Astrocyte (in vitro differentiated cells and primary cell): ENCODE results near the gene DGKB. TPM values are rescaled to one million over a fixed set of nuclear protein-coding genes. Genes with fewer than 3 reads are reported as not detected.

ENCODE experiments used
- DNase-seq: peaks from one replicate; pipeline ENCODE4 v3.0.0-alpha.2; 2010; ENCODE audit warnings: low read depth
- FAIRE-seq: peaks from 2 replicates; lab custom pipeline; 2011; peaks lifted over from hg19 to GRCh38; lab: Jason Lieb, UNC
- H2AFZ ChIP-seq: 2 replicates; pipeline ENCODE4 v1.6.0; 2012; ENCODE audit warnings: low read depth, low read length, inconsistent platforms
- H3K27ac ChIP-seq: 2 replicates; pipeline ENCODE4 v1.5.1; 2011; ENCODE audit warnings: low read depth, low read length, inconsistent platforms
- H3K27me3 ChIP-seq: 2 replicates; pipeline ENCODE4 v1.6.0; 2011; ENCODE audit warnings: low read length, inconsistent platforms; ENCODE audit not compliant: insufficient read depth
- H3K36me3 ChIP-seq: 2 replicates; pipeline ENCODE4 v1.5.1; 2011; ENCODE audit warnings: low read length, inconsistent platforms; ENCODE audit not compliant: insufficient read depth
- H3K4me1 ChIP-seq: 2 replicates; pipeline ENCODE4 v1.5.1; 2011; ENCODE audit warnings: low read length, inconsistent platforms; ENCODE audit not compliant: insufficient read depth
- H3K4me2 ChIP-seq: 2 replicates; pipeline ENCODE4 v1.6.0; 2012; ENCODE audit warnings: low read length, inconsistent platforms
- H3K4me3 ChIP-seq: 2 replicates; pipeline ENCODE4 v1.5.1; 2011; ENCODE audit warnings: low read depth, mild to moderate bottlenecking, low read length, inconsistent platforms; ENCODE audit not compliant: insufficient read depth
- H3K79me2 ChIP-seq: 2 replicates; pipeline ENCODE4 v1.6.0; 2012; ENCODE audit warnings: mild to moderate bottlenecking, low read length, inconsistent platforms; ENCODE audit not compliant: insufficient read depth
- H3K9ac ChIP-seq: 2 replicates; pipeline ENCODE4 v1.6.0; 2012; ENCODE audit warnings: mild to moderate bottlenecking, low read length, inconsistent platforms
- H3K9me3 ChIP-seq: 2 replicates; pipeline ENCODE4 v1.5.1; 2012; ENCODE audit warnings: low read depth, mild to moderate bottlenecking, low read length, inconsistent platforms; ENCODE audit not compliant: insufficient read depth
- H4K20me1 ChIP-seq: 2 replicates; pipeline ENCODE4 v1.6.0; 2012; ENCODE audit warnings: low read length, inconsistent platforms; ENCODE audit not compliant: insufficient read depth
- H3K27ac Mint-ChIP-seq: one replicate; pipeline ENCODE4 v1.8.0; 2021; ENCODE audit warnings: mild to moderate bottlenecking, mixed read lengths; ENCODE audit not compliant: unreplicated experiment
- H3K27me3 Mint-ChIP-seq: one replicate; pipeline ENCODE4 v1.8.0; 2021; ENCODE audit warnings: low read depth, mixed read lengths; ENCODE audit not compliant: unreplicated experiment
- H3K36me3 Mint-ChIP-seq: one replicate; pipeline ENCODE4 v1.8.0; 2021; ENCODE audit warnings: low read depth, mixed read lengths; ENCODE audit not compliant: unreplicated experiment
- H3K4me1 Mint-ChIP-seq: one replicate; pipeline ENCODE4 v1.8.0; 2021; ENCODE audit warnings: low read depth, mixed read lengths; ENCODE audit not compliant: unreplicated experiment
- H3K4me3 Mint-ChIP-seq: one replicate; pipeline ENCODE4 v1.8.0; 2021; ENCODE audit warnings: mild to moderate bottlenecking, moderate library complexity, mixed read lengths; ENCODE audit not compliant: unreplicated experiment
- H3K9me3 Mint-ChIP-seq: one replicate; pipeline ENCODE4 v1.8.0; 2021; ENCODE audit warnings: mild to moderate bottlenecking, mixed read lengths; ENCODE audit not compliant: unreplicated experiment
- CTCF ChIP-seq: IDR thresholded peaks from 2 replicates; pipeline ENCODE4 v1.5.1; 2011; ENCODE audit warnings: low read depth, mild to moderate bottlenecking, inconsistent platforms, low read length, moderate library complexity; ENCODE audit not compliant: insufficient read depth
- EZH2 ChIP-seq: IDR thresholded peaks from 2 replicates; pipeline ENCODE4 v1.6.1; 2012; ENCODE audit warnings: mild to moderate bottlenecking, low read length, inconsistent platforms; ENCODE audit not compliant: insufficient read depth
- total RNA-seq: library from RNA; stranded (reverse); gene quantifications from 2 replicates; pipeline ENCODE4 v1.2.1, GENCODE V29; 2021

The DGKB gene
- total RNA-seq, 1 donor from 2014 or later = 0.39 TPM

GRCh38 chr7:14457568-14458453, 444.7 kb downstream of the DGKB start:
- Histone ChIP-seq H3K9me3 (no peaks in the 10 kb centered on the region), H3K9ac (peak overlapping the region; percentile 34), H3K4me1 (no peaks in the 10 kb centered on the region), H3K79me2 (no peaks in the 10 kb centered on the region), H3K4me3 (peak overlapping the region; percentile 26), H3K4me2 (peak overlapping the region; percentile 79), H3K27ac (no peak overlapping the region), H3K27me3 (no peaks in the 10 kb centered on the region), H2AFZ (peak overlapping the region; percentile 68), H4K20me1 (no peaks in the 10 kb centered on the region), H3K36me3 (no peaks in the 10 kb centered on the region)
- H3K9me3 Mint-ChIP-seq = no peaks in the 10 kb centered on the region
- TF ChIP-seq CTCF (peak; percentile 87), EZH2 (no peak)
- peak; percentile 64 for DNase-seq
- H3K4me3 Mint-ChIP-seq = no peak overlapping the region
- H3K27me3 Mint-ChIP-seq = no peaks in the 10 kb centered on the region
- no peaks in the 10 kb centered on the region for H3K36me3 Mint-ChIP-seq
- FAIRE-seq = peak; percentile 81
- no peaks in the 10 kb centered on the region for H3K4me1 Mint-ChIP-seq
- no peak overlapping the region for H3K27ac Mint-ChIP-seq

DNA sequence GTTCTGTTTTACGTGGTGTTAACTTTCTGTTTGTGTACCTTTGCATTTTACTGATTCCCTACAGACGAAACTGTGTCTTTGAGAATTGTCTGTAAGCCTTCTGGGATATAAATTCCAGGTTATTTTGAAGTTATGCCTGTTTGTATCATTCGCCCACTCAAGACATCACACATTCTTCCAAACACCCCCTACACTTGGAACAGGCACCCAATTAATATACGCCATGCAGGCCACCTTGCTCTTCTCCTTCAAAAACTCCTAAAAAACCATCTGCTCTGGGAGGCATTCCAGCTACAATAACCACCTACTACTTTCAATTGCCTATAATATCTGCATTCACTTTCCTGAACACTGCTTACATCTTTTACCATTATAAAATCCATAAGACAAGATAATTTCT, 453.3 kb downstream of the DGKB start:
- DNase-seq (no peak), FAIRE-seq (no peak)
- Histone ChIP-seq H4K20me1 (no peaks in the 10 kb centered on the region), H3K4me2 (no peak overlapping the region), H3K9me3 (no peaks in the 10 kb centered on the region), H3K4me3 (no peak overlapping the region), H3K27me3 (no peaks in the 10 kb centered on the region), H3K27ac (no peak overlapping the region), H3K36me3 (no peaks in the 10 kb centered on the region), H2AFZ (no peak overlapping the region), H3K4me1 (no peaks in the 10 kb centered on the region), H3K9ac (no peak overlapping the region), H3K79me2 (no peaks in the 10 kb centered on the region)
- H3K4me3 Mint-ChIP-seq = no peak overlapping the region
- no peak overlapping the region for H3K27ac Mint-ChIP-seq
- no peaks in the 10 kb centered on the region for H3K36me3 Mint-ChIP-seq
- TF ChIP-seq CTCF (no peak), EZH2 (no peak)
- H3K9me3 Mint-ChIP-seq = no peaks in the 10 kb centered on the region
- H3K27me3 Mint-ChIP-seq = no peaks in the 10 kb centered on the region
- no peaks in the 10 kb centered on the region for H3K4me1 Mint-ChIP-seq

GRCh38 chr7:14446829-14447228, 455.7 kb downstream of the DGKB start:
- TF ChIP-seq EZH2 (no peak), CTCF (no peak)
- no peak for FAIRE-seq
- no peak overlapping the region for H3K4me3 ChIP-seq
- no peaks in the 10 kb centered on the region for H3K36me3 ChIP-seq
- H3K4me2 ChIP-seq = no peak overlapping the region
- H4K20me1 ChIP-seq = no peaks in the 10 kb centered on the region
- Mint-ChIP-seq H3K27ac (no peak overlapping the region), H3K9me3 (no peaks in the 10 kb centered on the region), H3K4me3 (no peak overlapping the region), H3K27me3 (no peaks in the 10 kb centered on the region), H3K4me1 (no peaks in the 10 kb centered on the region), H3K36me3 (no peaks in the 10 kb centered on the region)
- H2AFZ ChIP-seq = no peak overlapping the region
- no peaks in the 10 kb centered on the region for H3K79me2 ChIP-seq
- no peak for DNase-seq
- H3K9ac ChIP-seq = no peak overlapping the region
- H3K9me3 ChIP-seq = no peaks in the 10 kb centered on the region
- no peaks in the 10 kb centered on the region for H3K27me3 ChIP-seq
- H3K27ac ChIP-seq = no peak overlapping the region
- no peaks in the 10 kb centered on the region for H3K4me1 ChIP-seq
